Stimulated activated CD4-positive, alpha-beta T cell treated with anti-CD3 and anti-CD28 coated beads, Interleukin-2, amount 100 ng/mL, for 24 hours (primary cell): ENCODE data around the gene ZBTB21.
A peak's percentile ranks its signal among the peaks of the same experiment; 100 is the strongest.
"Not testable (repeated sequence)": the region's sequence is repeated elsewhere in the genome, so short reads cannot be mapped to it uniquely, and the experiment has no call there.

ENCODE experiments used
- DNase-seq, 2 donors: peaks; one replicate each; pipeline ENCODE4 v3.0.0-alpha.2; 2020

The ZBTB21 gene

GRCh38 chr21:41965461-41966013, 44.6 kb downstream of the ZBTB21 start:
- DNase-seq: no peak

GRCh38 chr21:41965045-41965444, 45.1 kb downstream of the ZBTB21 start:
- DNase-seq: no peak

- DNase-seq: no peak
These were observed 46.0 kb downstream of the ZBTB21 start for GRCh38 chr21:41964171-41964570.

- no peak for DNase-seq
These were observed 47.7 kb downstream of the ZBTB21 start for GRCh38 chr21:41962425-41962966.

- no peak for DNase-seq
These were observed 48.4 kb downstream of the ZBTB21 start for GRCh38 chr21:41961753-41962152.

- no peak for DNase-seq
These were observed 48.9 kb downstream of the ZBTB21 start for GRCh38 chr21:41961282-41961701.

- DNase-seq: no peak
These were observed 49.8 kb downstream of the ZBTB21 start for GRCh38 chr21:41960386-41960785.

GRCh38 chr21:41959697-41960096, 50.5 kb downstream of the ZBTB21 start:
- DNase-seq: not testable (repeated sequence)

- no peak for DNase-seq
These were observed 51.1 kb downstream of the ZBTB21 start for GRCh38 chr21:41958886-41959563.

- DNase-seq: no peak
These were observed 52.0 kb downstream of the ZBTB21 start for GRCh38 chr21:41957991-41958766.

GRCh38 chr21:41956926-41957729, 53.0 kb downstream of the ZBTB21 start:
- no peak for DNase-seq

- DNase-seq: no peak
These were observed 54.6 kb downstream of the ZBTB21 start for GRCh38 chr21:41955516-41955915.

GRCh38 chr21:41954654-41955499, 55.3 kb downstream of the ZBTB21 start:
- no peak for DNase-seq

- peak; percentile 30 to 57 for DNase-seq
These were observed 56.1 kb downstream of the ZBTB21 start, which contains the start of gene C2CD2 for GRCh38 chr21:41953831-41954653. Gene C2CD2, minus strand, starts transcription at chr21:41954018. Its CDS starts 370 bp downstream, at chr21:41953648.

- DNase-seq: peak in 1 of 2 donors; percentile 25
These were observed 56.8 kb downstream of the ZBTB21 start for GRCh38 chr21:41953249-41953830.

GRCh38 chr21:41952568-41953248, 57.5 kb downstream of the ZBTB21 start:
- no peak for DNase-seq

- DNase-seq: no peak
These were observed 58.1 kb downstream of the ZBTB21 start for GRCh38 chr21:41951876-41952567.

GRCh38 chr21:41950941-41951351, 59.2 kb downstream of the ZBTB21 start:
- DNase-seq: no peak

GRCh38 chr21:41949631-41950030, 60.5 kb downstream of the ZBTB21 start:
- DNase-seq: not testable (repeated sequence)
